ENCODE data around the gene RIT2. TPM values are rescaled to one million over a fixed set of nuclear protein-coding genes. Genes with fewer than 3 reads are reported as not detected.

Gene RIT2
- total and polyA plus RNA-seq, 2 of the 4 experiments (the other 2 are of a cell fraction): not detected

- dilution Hi-C loops (cut with HindIII; ENCODE audit: low sequenced_read_pairs, unreplicated experiment) (no loop called here), intact Hi-C loops (cut with micrococcal nuclease) (no loop called here), in situ Hi-C loops (cut with MboI; ENCODE audit: low sequenced_read_pairs) (no loop called here)
- Histone ChIP-seq H4K5ac (ENCODE audit: low read depth, low read length) (no peak overlapping the region), H3K56ac (ENCODE audit: extremely low read depth, insufficient read depth, low read length) (no peak overlapping the region), H3K27me3 (ENCODE audit: control insufficient read depth, insufficient read depth, low read length) (no peaks in the 10 kb centered on the region), H3K4me3 (ENCODE audit: insufficient read depth, low read depth, low read length) (no peak overlapping the region), H4K20me1 (ENCODE audit: insufficient read depth, low read length) (no peaks in the 10 kb centered on the region), H2BK120ac (ENCODE audit: low read depth, low read length) (no peak overlapping the region), H3K79me1 (ENCODE audit: low read depth in 1 of 2, low read length in 2 of 2) (no peaks in the 10 kb centered on the region), H3K23ac (ENCODE audit: low read depth, low read length) (no peak overlapping the region), H2AFZ (replicated peaks; ENCODE audit: low read length, poor library complexity) (no peak overlapping the region), H3K9ac (ENCODE audit: low read depth, low read length) (no peak overlapping the region), H2BK5ac (ENCODE audit: low read depth, low read length, poor library complexity, severe bottlenecking) (no peak overlapping the region), H3K4me2 (ENCODE audit: low read depth, low read length) (no peak overlapping the region), H3K27ac (ENCODE audit: insufficient read depth, low read length) (no peak overlapping the region), H3K14ac (replicated peaks; ENCODE audit: low read depth, low read length) (no peak overlapping the region), H3K9me3 (ENCODE audit: control insufficient read depth, insufficient read depth, low read length) (no peaks in the 10 kb centered on the region), H2AK5ac (ENCODE audit: low read depth, low read length) (no peak overlapping the region), H3K9me1 (ENCODE audit: insufficient read depth, low read length) (no peaks in the 10 kb centered on the region), H2BK15ac (ENCODE audit: low read depth, low read length) (no peak overlapping the region), H2BK20ac (ENCODE audit: low read depth, low read length) (no peak overlapping the region), H3K18ac (ENCODE audit: low read depth, low read length) (no peak overlapping the region), H4K8ac (ENCODE audit: low read depth in 2 of 2, low read length in 2 of 2) (no peak overlapping the region), H4K91ac (ENCODE audit: insufficient read depth, low read depth, low read length) (no peak overlapping the region), H3K4ac (ENCODE audit: low read depth, low read length) (no peak overlapping the region), H3K4me1 (ENCODE audit: control insufficient read depth, insufficient read depth, low read length) (no peaks in the 10 kb centered on the region), H3K36me3 (ENCODE audit: control insufficient read depth, insufficient read depth, low read length) (no peaks in the 10 kb centered on the region), H2AK9ac (replicated peaks; ENCODE audit: low read depth, low read length, poor library complexity) (no peak overlapping the region)
- DNase-seq (no peak), ATAC-seq (ENCODE audit: low read depth) (no peak)
- no CpG with 5 or more reads among the region's 2 CpGs for WGBS, 2 experiments (ENCODE audit: extremely low coverage in 2 of 2, insufficient read length in 1 of 2)
- POLR2A ChIA-PET (ENCODE audit: unreplicated experiment): no interaction called here
- CTCF ChIA-PET: no interaction called here
- BruUV-seq (replicated peaks): no TSS peak
- TF ChIP-seq FOS (IDR thresholded peaks at IDR 0.05; ENCODE audit: low read depth, low read length) (no peak), BHLHE40 (IDR thresholded peaks at IDR 0.05; ENCODE audit: low read depth, low read length) (no peak), MAZ (IDR thresholded peaks at IDR 0.05; ENCODE audit: borderline replicate concordance, low read depth, low read length) (no peak), RAD21 (IDR thresholded peaks at IDR 0.05; ENCODE audit: low read length) (no peak), CEBPB (IDR thresholded peaks at IDR 0.05; ENCODE audit: low read depth, low read length) (no peak), MAFK (IDR thresholded peaks at IDR 0.05; ENCODE audit: low read depth, low read length) (no peak), CTCF (conservative IDR thresholded peaks at IDR 0.05; ENCODE audit: low read depth, low read length) (no peak), NFE2L2 (IDR thresholded peaks at IDR 0.05; ENCODE audit: low read depth, low read length) (no peak)
Measured at GRCh38 chr18:43040281-43040680, 75.2 kb downstream of the RIT2 start.
